ENCODE measurements around the gene GALNT11. TPM values are rescaled to one million over a fixed set of nuclear protein-coding genes. Genes with fewer than 3 reads are reported as not detected.
A peak's percentile ranks its signal among the peaks of the same experiment; 100 is the strongest.

The GALNT11 gene
- total RNA-seq, 1 experiment from 2014 or later = 24.1 TPM

DNA sequence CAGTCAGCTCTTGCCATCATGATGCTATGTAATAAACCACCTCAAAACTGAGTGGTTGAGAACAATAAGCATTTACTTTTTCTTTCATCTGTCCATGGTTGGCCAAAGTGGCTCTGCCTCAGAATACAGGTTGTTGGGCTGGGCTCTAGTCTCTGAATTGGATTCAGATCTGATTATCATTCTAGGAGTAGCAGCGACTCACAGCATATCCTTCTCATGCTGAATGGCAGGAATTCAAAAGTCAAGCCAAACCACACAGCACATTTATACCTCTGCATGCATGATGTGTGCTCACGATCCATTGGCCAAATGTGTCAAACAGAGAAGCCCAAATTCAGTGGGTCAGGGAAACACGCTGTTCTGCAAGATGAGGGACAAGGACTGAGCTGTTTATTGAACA, 13.6 kb upstream of the GALNT11 start:
- Histone ChIP-seq H3K4ac (ENCODE audit: low read depth, low read length) (no peak overlapping the region), H4K20me1 (ENCODE audit: control insufficient read depth, insufficient read depth, insufficient read length) (no peaks in the 10 kb centered on the region), H3K23me2 (ENCODE audit: insufficient read length, low read depth, low read length, poor library complexity, severe bottlenecking) (no peaks in the 10 kb centered on the region), H4K91ac (ENCODE audit: insufficient read length, low read depth, low read length) (no peak overlapping the region), H3K4me2 (ENCODE audit: insufficient read depth, insufficient read length, low read length) (no peak overlapping the region), H4K8ac (replicated peaks; ENCODE audit: insufficient read length, low read depth, low read length) (no peak overlapping the region), H3K27ac (ENCODE audit: insufficient read length, low read depth, low read length) (no peak overlapping the region), H3K9me3 (ENCODE audit: control insufficient read depth, low read depth, low read length) (no peaks in the 10 kb centered on the region), H3K18ac (ENCODE audit: insufficient read length, low read depth, low read length) (no peak overlapping the region), H3K9ac (ENCODE audit: extremely low read depth, insufficient read length, low read length) (no peak overlapping the region), H3K14ac (ENCODE audit: insufficient read depth, low read length) (no peak overlapping the region), H2BK15ac (ENCODE audit: low read depth, low read length) (no peak overlapping the region), H2AFZ (ENCODE audit: low read length) (no peak overlapping the region), H3T11ph (ENCODE audit: low read length) (no peak overlapping the region), H3K79me2 (ENCODE audit: insufficient read depth, low read length) (no peaks in the 10 kb centered on the region), H4K5ac (ENCODE audit: insufficient read length, low read depth, low read length) (no peak overlapping the region), H3K56ac (ENCODE audit: insufficient read length, low read depth, low read length) (no peak overlapping the region), H2BK5ac (ENCODE audit: insufficient read length, low read length) (no peak overlapping the region), H3K79me1 (ENCODE audit: insufficient read depth, low read depth, low read length, poor library complexity, severe bottlenecking) (no peaks in the 10 kb centered on the region), H3K4me1 (ENCODE audit: insufficient read depth, low read length) (no peaks in the 10 kb centered on the region), H2AK5ac (ENCODE audit: insufficient read length, low read length) (no peak overlapping the region), H2BK20ac (ENCODE audit: low read depth, low read length, poor library complexity, severe bottlenecking) (no peak overlapping the region), H2BK120ac (ENCODE audit: low read depth, low read length, poor library complexity, severe bottlenecking) (no peak overlapping the region), H2BK12ac (ENCODE audit: insufficient read length, low read depth, low read length) (no peak overlapping the region), H3K23ac (ENCODE audit: insufficient read length, low read depth, low read length) (no peak overlapping the region), H3K27me3 (ENCODE audit: insufficient read depth, low read length) (no peaks in the 10 kb centered on the region)
- Mint-ChIP-seq H3K9me3 (peaks cover 0 to 7% of the 10 kb centered on the region in 2 experiments; a peak in 1 of 5 replicates), H3K36me3 (ENCODE audit: insufficient read depth in 1 of 3, low read depth in 3 of 3) (no peaks in the 10 kb centered on the region), H3K27ac (peak overlapping the region in 1 of 3 experiments; percentile 22; a peak in 1 of 7 replicates), H3K27me3 (ENCODE audit: low read depth) (peaks cover 4% of the 10 kb centered on the region; the same call in 1 of the 2 replicates), H3K4me3 (no peak overlapping the region), H3K4me1 (no peaks in the 10 kb centered on the region)
- no peak for DNase-seq
- TF ChIP-seq, protein P1, sequence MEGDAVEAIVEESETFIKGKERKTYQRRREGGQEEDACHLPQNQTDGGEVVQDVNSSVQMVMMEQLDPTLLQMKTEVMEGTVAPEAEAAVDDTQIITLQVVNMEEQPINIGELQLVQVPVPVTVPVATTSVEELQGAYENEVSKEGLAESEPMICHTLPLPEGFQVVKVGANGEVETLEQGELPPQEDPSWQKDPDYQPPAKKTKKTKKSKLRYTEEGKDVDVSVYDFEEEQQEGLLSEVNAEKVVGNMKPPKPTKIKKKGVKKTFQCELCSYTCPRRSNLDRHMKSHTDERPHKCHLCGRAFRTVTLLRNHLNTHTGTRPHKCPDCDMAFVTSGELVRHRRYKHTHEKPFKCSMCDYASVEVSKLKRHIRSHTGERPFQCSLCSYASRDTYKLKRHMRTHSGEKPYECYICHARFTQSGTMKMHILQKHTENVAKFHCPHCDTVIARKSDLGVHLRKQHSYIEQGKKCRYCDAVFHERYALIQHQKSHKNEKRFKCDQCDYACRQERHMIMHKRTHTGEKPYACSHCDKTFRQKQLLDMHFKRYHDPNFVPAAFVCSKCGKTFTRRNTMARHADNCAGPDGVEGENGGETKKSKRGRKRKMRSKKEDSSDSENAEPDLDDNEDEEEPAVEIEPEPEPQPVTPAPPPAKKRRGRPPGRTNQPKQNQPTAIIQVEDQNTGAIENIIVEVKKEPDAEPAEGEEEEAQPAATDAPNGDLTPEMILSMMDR (conservative IDR thresholded peaks at IDR 0.05) = no peak
- no CpG with 5 or more reads among the region's 3 CpGs for WGBS (ENCODE audit: extremely low coverage, insufficient read length, low lambda C conversion rate)
